Measurements from ENCODE around the gene PRRG2. TPM values are rescaled to one million over a fixed set of nuclear protein-coding genes. Genes with fewer than 3 reads are reported as not detected.

The PRRG2 gene
- total and polyA plus RNA-seq, 2 of the 13 experiments (the other 11 are each of a cell fraction or from before 2014, with no cell fraction given) = 0.66 to 0.82 TPM

DNA sequence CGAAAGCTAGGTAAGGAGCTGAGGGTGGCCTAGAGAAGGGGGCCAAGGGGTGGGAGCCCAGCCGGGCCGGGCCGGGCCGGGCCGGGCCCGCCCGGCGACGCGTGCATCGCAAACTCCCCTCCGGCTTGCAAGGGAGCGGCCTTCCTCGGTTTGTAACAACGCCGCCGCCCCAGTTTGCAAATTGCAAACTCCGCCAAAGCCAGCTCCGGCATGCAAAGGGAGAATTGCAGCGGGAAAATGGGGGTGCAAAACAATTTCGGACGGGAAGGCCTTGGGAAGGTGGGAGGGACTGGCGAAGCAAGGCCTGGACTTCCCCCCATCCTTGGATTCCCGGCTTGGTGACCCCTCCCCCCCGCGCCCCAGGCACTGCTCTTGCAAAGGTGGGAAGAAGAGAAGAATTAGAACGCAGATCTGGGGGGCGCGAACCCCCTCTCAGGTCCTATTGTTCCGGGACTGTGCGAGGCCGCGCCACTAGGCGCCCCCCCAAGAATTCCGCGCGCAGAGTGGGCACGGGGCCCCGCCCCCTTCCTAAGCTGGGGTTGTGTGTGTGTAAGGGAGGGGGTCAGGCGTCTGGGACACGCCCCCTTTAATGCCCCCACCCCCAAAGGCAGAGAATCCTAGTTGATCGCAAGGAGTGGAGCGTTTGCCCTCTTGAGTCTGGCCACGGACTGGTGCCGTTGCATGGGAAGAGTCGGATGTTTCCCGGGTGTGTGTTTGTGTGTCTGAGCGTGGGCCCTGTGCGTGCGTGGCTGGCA is 10.8 kb downstream of the PRRG2 start:
- no peak overlapping the region for H2AFZ ChIP-seq (ENCODE audit: low read length)
- no peaks in the 10 kb centered on the region; a peak in 1 of 5 replicates for H3K27me3 ChIP-seq (ENCODE audit: control insufficient read depth in 1 of 2, insufficient read depth in 2 of 2, low read length in 2 of 2)
- H3K9me3 ChIP-seq (ENCODE audit: low read length) = no peaks in the 10 kb centered on the region
- H4K20me1 ChIP-seq (ENCODE audit: insufficient read depth, low read length) = 0 out of 2 replicates have a peak, but pooled peaks cover 5% of the 10 kb centered on the region
- peak overlapping the region; percentile 89 to 97 (median 91) for H3K4me3 ChIP-seq (replicated peaks in 1 of 3; ENCODE audit: insufficient read depth in 1 of 3, low read depth in 2 of 3, low read length in 3 of 3)
- in situ Hi-C loops (cut with HindIII; ENCODE audit: extremely low pct_ligation_motif_present, low pct_unique_long_range_greater_than_20kb) = loop anchor here (10.0 kb wide), 1 partner anchor 83 kb away; the partner anchor contains the start of gene PRMT1
- intact Hi-C loops (cut with micrococcal nuclease; ENCODE audit: unreplicated experiment) = no loop called here
- H3K79me2 ChIP-seq (ENCODE audit: insufficient read depth, low read length) = peaks cover 15% of the 10 kb centered on the region
- ChIA-PET CTCF (ENCODE audit: low intra/inter-chr PET ratio, low total read pairs) (no interaction called here), POLR2A (interaction anchor here (3.5 to 4.2 kb wide), 3 partner anchors 11 to 85 kb away, joined by 16 to 58 read pairs (median 22); partner anchors contain the start of genes NOSIP, PRMT1, PRRG2 and RRAS)
- H3K4me2 ChIP-seq (ENCODE audit: low read depth, low read length) = peak overlapping the region; percentile 86
- 3% methylated on average over 26 of the region's 51 CpGs for WGBS (ENCODE audit: low lambda C conversion rate)
- peaks cover 28% of the 10 kb centered on the region for H3K4me1 ChIP-seq (ENCODE audit: insufficient read depth, low read length)
- TSS peak; percentile 42 for BruUV-seq (replicated peaks)
- H3K27ac ChIP-seq (ENCODE audit: extremely low read length, insufficient read depth, low read length) = peak overlapping the region; percentile 77
- ATAC-seq (no peak), FAIRE-seq (no peak), DNase-seq (ENCODE audit: low spot score) (no peak)
- H3K9ac ChIP-seq (ENCODE audit: insufficient read depth, low read depth, low read length) = peak overlapping the region; percentile 76
- peaks cover 1 to 14% of the 10 kb centered on the region in 2 experiments; a peak in 4 of 5 replicates for H3K36me3 ChIP-seq (replicated peaks in 1 of 2; ENCODE audit: control insufficient read depth in 1 of 2, insufficient read depth in 2 of 2, low read length in 2 of 2)
- TF ChIP-seq, protein P1, sequence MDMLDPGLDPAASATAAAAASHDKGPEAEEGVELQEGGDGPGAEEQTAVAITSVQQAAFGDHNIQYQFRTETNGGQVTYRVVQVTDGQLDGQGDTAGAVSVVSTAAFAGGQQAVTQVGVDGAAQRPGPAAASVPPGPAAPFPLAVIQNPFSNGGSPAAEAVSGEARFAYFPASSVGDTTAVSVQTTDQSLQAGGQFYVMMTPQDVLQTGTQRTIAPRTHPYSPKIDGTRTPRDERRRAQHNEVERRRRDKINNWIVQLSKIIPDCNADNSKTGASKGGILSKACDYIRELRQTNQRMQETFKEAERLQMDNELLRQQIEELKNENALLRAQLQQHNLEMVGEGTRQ (IDR thresholded peaks at IDR 0.05; ENCODE audit: low read depth, low read length) = no peak
- TF ChIP-seq, protein P1 (CRISPR knock-in tag; IDR thresholded peaks at IDR 0.05; ENCODE audit: borderline replicate concordance) = no peak
- TF ChIP-seq PCBP2 (optimal IDR thresholded peaks at IDR 0.05; ENCODE audit: low read depth, low read length, poor library complexity, severe bottlenecking) (no peak), ZNF230 (CRISPR knock-in tag; IDR thresholded peaks at IDR 0.05) (no peak), ZNF326 (CRISPR knock-in tag; IDR thresholded peaks at IDR 0.05; ENCODE audit: borderline replicate concordance) (no peak), NFKB2 (CRISPR knock-in tag; IDR thresholded peaks at IDR 0.05; ENCODE audit: borderline replicate concordance) (0 out of 2 replicates have a peak, but pooled peaks have one; percentile 55), GATAD1 (CRISPR knock-in tag; IDR thresholded peaks at IDR 0.05) (no peak), CC2D1A (CRISPR knock-in tag; IDR thresholded peaks at IDR 0.05) (no peak)
- TF ChIP-seq, protein P2, sequence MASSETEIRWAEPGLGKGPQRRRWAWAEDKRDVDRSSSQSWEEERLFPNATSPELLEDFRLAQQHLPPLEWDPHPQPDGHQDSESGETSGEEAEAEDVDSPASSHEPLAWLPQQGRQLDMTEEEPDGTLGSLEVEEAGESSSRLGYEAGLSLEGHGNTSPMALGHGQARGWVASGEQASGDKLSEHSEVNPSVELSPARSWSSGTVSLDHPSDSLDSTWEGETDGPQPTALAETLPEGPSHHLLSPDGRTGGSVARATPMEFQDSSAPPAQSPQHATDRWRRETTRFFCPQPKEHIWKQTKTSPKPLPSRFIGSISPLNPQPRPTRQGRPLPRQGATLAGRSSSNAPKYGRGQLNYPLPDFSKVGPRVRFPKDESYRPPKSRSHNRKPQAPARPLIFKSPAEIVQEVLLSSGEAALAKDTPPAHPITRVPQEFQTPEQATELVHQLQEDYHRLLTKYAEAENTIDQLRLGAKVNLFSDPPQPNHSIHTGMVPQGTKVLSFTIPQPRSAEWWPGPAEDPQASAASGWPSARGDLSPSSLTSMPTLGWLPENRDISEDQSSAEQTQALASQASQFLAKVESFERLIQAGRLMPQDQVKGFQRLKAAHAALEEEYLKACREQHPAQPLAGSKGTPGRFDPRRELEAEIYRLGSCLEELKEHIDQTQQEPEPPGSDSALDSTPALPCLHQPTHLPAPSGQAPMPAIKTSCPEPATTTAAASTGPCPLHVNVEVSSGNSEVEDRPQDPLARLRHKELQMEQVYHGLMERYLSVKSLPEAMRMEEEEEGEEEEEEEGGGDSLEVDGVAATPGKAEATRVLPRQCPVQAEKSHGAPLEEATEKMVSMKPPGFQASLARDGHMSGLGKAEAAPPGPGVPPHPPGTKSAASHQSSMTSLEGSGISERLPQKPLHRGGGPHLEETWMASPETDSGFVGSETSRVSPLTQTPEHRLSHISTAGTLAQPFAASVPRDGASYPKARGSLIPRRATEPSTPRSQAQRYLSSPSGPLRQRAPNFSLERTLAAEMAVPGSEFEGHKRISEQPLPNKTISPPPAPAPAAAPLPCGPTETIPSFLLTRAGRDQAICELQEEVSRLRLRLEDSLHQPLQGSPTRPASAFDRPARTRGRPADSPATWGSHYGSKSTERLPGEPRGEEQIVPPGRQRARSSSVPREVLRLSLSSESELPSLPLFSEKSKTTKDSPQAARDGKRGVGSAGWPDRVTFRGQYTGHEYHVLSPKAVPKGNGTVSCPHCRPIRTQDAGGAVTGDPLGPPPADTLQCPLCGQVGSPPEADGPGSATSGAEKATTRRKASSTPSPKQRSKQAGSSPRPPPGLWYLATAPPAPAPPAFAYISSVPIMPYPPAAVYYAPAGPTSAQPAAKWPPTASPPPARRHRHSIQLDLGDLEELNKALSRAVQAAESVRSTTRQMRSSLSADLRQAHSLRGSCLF (CRISPR knock-in tag; IDR thresholded peaks at IDR 0.05; ENCODE audit: borderline replicate concordance) = no peak
- TF ChIP-seq, protein P3, sequence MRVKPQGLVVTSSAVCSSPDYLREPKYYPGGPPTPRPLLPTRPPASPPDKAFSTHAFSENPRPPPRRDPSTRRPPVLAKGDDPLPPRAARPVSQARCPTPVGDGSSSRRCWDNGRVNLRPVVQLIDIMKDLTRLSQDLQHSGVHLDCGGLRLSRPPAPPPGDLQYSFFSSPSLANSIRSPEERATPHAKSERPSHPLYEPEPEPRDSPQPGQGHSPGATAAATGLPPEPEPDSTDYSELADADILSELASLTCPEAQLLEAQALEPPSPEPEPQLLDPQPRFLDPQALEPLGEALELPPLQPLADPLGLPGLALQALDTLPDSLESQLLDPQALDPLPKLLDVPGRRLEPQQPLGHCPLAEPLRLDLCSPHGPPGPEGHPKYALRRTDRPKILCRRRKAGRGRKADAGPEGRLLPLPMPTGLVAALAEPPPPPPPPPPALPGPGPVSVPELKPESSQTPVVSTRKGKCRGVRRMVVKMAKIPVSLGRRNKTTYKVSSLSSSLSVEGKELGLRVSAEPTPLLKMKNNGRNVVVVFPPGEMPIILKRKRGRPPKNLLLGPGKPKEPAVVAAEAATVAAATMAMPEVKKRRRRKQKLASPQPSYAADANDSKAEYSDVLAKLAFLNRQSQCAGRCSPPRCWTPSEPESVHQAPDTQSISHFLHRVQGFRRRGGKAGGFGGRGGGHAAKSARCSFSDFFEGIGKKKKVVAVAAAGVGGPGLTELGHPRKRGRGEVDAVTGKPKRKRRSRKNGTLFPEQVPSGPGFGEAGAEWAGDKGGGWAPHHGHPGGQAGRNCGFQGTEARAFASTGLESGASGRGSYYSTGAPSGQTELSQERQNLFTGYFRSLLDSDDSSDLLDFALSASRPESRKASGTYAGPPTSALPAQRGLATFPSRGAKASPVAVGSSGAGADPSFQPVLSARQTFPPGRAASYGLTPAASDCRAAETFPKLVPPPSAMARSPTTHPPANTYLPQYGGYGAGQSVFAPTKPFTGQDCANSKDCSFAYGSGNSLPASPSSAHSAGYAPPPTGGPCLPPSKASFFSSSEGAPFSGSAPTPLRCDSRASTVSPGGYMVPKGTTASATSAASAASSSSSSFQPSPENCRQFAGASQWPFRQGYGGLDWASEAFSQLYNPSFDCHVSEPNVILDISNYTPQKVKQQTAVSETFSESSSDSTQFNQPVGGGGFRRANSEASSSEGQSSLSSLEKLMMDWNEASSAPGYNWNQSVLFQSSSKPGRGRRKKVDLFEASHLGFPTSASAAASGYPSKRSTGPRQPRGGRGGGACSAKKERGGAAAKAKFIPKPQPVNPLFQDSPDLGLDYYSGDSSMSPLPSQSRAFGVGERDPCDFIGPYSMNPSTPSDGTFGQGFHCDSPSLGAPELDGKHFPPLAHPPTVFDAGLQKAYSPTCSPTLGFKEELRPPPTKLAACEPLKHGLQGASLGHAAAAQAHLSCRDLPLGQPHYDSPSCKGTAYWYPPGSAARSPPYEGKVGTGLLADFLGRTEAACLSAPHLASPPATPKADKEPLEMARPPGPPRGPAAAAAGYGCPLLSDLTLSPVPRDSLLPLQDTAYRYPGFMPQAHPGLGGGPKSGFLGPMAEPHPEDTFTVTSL (CRISPR knock-in tag; IDR thresholded peaks at IDR 0.05; ENCODE audit: borderline replicate concordance) = no peak

Data from HepG2 (cell line).